GM19025 (cell line): Measurements from ENCODE around the gene CCDC167.
"Not testable (repeated sequence)": the region's sequence is repeated elsewhere in the genome, so short reads cannot be mapped to it uniquely, and the experiment has no call there.

Experiments used
- ATAC-seq: cut with Tn5 transposase; IDR thresholded peaks from one replicate; pipeline ENCODE4 v1.9.1; 2021; ENCODE audit warnings: mild to moderate bottlenecking, low read depth, moderate library complexity; ENCODE audit not compliant: unreplicated experiment

The CCDC167 gene

DNA sequence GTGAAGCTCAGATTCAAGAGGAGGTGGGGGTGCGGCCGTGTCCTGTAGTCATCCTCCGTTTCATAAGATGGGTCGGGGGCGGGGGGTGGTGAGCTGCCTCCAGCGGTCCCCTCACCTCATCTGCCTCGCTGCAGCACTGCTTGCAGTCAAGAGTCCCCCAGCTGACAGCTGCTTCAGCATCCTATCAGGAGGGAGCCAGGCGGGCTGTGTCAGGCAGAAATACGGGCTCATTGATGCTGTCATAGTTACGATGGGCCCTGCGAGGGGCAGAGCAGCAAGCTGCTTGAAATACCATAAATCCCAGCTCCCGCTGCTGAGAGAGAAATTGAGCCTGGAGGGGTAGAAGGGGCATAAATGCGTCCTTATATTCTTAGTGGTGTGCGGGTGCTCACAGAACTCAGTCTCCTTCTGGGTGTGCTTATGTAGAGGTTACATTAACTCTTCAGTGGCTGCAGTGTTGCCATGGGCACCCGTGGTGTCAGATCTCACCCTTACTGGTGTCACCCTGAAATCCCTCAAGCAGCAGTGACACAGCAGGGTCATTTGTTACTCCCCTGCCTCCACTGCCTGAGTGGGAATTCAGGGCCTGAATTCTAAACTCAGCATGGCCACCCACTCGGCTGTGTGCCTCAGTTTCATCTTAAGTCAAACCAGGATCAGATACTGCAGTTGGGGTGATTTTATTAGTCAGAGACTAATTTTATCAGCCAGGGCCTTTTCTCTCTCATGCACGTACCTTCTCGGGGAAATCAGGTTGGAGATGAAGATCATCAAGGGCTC is 21.8 kb downstream of the CCDC167 start:
- ATAC-seq: no peak

DNA sequence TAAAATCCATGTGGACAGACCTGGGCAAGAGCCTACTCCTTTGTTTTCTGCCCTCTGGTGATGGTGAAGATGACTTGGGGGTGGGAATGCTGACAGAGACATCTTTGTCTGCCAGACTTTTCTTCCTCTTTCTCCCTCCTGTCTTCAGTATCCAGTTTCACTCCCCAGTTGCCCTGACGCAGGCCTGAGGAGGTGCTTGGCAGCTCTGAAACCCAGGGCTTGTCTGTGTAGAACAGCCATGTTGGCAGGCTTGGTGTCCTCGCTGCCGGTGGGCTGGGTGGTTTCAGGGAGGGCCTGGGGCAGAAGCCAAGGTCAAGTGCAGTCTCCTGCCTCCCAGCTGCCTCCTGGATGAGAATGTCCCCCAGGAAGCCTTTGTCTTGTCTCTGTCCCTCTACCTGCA is 22.5 kb downstream of the CCDC167 start:
- ATAC-seq: no peak

DNA sequence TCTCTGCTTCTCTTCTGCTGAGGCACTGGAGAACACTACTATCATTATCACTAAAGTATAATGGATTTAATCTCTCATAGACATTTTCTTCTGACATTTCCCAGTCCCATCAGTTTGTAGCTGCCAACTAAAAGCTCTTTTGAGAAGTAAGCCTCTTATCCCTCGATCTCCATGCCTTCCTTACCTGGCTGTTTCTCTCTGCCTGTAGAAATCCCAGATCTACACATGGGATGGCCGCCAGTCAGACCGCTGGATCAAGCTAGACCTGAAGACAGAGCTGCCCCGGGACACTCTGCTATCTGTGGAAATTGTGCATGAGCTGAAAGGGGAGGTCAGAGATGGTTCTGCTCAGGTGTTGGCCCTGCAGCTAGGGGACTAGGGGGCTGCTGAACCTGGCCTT is 25.4 kb downstream of the CCDC167 start:
- ATAC-seq: no peak

DNA sequence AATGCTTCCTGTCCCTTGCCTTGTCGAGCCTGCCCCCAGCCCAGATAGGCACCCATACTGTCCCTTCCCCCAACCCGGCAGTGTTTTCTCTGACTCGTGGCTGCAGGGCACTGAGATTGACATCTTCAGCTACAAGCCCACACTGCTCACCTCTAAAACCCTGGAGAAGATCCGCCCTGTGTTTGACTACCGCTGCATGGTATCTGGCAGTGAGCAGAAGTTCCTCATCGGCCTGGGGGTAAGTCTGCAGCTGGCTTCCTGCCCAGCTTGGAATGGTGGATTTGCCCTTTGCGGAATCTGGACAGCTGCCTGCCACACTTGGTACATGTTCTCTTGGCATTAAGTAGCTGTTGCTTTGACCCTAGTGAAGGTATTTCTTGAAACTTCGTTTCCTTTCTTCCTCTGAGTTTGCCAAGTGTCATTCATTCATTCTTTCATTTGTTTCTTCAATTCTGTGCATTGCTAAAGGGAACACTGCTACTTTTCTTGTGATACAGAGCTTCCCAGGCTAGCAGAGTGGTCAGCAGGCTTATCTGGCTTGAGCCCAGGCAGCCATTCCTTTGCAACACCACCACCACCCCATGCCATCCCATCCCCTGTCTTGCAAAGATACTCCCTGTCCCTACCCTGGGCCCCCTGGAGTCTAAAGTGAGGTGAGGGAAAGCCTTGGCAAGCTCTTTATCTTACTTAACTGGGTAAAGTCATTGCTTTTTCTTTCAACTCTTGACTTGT is 26.2 kb downstream of the CCDC167 start:
- ATAC-seq: no peak

DNA sequence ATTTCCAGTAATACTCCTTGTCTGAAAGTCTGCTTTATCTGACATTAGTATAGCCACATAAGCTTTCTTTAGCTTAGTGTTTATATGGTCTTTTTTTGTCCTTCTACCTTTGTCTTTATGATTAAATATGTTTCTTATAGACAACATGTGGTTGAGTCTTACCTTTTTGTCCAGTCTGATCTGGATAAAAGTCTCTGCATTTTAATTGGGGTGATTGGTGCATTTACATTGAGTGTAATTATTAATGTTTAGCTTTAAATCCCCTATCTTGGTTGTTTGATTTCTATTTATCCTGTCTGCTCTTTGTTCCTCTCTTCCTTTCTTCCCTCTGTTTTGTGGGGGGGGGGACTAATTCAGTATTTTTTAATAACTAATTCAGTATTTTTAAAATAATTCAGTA is 32.0 kb downstream of the CCDC167 start:
- no peak for ATAC-seq

DNA sequence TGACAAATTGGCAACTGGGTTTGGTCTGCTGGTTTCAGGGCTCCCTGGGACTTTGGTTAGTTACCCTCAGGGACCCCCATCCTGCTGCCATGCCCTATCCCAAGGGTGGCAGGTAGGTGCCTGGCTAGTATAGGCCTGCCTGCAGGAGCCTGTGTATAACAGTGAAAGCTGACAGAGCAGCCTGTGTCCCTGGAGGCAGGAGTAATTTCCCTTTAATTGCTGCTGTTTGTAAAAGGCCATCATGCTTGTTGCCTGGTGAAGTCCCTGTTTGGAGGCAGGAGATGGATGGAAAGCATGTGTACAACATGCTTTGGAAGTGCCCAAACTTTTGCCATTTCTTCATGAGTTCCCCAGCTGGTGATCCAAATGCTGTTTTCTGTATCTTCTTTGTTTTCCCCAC is 36.6 kb downstream of the CCDC167 start:
- ATAC-seq: no peak

DNA sequence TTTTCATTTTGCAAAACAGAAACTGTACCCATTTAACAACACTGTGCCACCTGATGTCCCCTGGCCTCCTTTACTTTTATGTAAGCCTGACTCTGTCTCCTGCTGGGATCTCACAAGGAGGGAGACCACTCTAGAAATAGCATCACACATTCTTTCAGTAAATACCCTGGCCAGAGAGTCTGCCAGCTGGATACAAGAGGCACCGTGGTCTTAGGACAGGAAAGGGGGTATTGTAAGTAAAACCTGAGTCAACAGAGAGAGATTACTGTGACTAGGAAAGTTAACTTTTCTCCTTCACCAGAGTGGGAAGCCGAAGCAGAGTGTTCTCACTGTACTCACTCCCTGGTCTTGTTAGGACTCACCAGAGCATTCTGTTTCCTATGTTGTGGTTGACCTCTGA is 38.9 kb downstream of the CCDC167 start:
- no peak for ATAC-seq

DNA sequence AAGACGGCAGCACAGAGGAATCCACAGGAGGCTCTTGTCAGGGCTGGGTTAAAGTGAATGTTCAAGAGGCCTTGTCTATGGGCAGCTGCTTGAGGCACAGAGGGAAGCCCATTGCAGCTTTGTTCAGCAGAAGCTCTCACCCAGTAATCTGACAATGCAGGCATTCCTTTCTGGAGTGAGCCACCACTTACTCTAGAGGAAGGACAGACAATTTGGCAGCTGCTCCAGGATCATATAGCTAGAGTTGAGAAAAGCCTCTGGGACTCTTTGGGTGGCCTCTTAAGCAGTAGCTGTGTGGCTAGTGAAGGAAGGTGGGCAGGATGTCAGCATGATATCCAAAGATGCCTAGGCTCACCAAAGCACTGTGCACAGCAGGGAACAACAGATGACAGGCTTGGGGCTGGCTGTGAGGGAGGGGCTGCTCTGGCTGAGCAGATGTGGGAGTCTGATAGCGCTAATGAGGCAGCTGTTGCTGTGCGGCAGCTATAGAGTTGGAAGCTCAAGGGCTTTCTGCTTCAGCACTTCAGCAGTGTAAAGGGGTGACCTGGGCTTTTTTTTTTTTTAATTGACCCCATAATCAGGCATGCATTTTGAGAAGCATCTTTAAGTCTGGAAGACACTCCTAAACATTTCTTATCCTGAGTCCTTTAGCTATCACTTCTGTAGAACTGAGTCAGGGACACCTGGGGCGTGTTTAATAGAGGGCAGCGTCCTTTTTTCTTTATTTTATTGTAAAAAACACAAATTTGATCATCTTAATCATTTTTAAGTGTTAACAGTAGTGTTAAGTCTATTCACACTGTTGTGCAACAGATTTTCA is 39.5 kb downstream of the CCDC167 start:
- no peak for ATAC-seq

DNA sequence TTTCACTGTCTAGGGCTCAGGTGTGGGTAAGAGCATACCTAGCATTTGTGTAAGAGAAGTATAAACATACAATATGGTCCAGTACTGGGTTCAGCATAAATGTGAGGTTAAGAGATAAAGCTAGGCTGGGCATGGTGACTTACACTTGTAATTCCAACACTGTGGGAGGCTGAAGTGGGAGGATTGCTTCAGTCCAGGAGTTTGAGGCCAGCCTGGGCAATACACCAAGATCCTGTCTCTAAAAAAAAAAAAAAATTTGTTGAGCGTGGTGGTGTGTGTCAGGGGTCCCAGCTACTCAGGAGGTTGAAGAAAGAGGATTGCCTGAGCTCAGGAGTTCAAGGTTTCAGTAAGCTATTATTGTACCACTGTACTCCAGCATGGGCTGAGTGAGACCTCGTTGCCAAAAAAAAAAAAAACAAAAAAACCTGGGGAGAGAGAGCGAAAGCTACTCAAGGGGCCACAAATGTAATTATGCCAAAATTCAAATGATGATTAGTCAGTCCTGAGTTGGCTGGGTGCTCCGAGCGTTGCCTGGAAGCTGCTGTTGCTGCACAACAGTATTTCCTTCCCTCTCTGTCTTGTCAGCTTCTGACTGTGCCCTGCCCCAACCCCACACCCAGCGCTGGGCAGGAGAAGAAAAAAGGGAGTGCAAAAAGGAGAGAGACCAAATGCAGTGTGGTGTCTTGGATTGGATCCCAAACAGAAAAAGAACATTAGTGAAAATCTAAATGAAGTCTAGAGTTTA is 42.7 kb downstream of the CCDC167 start:
- ATAC-seq: no peak

DNA sequence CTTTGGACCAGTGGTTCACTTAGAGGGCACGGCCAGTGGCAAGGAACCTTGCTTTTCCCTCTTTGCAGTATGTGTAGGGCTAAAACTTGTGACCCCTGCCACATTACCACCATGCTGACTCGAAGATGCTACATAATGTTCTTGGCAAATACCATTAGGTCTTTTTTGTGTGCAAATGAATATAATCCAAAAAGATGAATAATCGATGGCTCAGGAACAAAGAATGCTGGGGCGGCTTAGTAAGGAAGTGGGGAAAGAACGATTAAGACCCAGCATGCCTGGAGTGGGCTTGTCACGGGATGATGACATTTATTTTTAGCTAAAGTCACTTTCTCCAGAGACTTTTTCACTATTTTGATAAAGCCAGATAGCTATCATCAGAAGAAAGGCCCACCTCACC is 43.6 kb downstream of the CCDC167 start:
- no peak for ATAC-seq

DNA sequence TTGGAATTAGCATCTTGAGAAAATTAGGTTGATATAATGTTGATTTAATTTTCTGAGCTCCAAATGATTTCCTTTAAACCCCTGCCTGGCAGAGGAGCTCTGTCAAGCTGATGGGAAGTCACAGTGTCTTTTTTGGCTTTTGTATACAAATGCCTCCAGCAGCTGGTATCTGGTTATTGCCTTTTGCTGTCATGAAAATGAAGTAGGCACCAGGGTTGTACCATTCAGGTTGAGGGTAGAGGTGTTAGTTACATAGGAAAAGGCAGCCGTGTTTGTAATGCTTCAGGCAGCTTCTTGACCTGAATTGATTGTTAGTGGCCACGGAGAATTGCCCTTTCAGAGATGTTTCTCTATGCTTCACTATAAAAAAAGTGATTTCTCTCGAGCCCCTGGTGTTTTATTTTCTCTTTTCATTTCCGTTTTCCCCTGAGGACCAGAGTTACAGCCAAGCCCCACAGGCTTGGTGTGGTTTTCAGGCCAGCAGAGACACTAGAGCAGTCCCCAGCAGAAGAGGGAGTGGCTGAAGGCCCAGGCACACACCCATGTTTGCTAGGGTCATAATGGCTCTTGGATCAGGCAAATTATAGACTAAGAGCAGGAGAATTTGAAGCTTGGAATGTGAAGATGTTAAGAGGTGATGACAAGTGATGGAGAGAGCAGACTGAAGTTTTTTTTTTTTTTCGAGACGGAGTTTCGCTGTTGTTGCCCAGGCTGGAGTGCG is 45.1 kb downstream of the CCDC167 start:
- ATAC-seq: no peak

DNA sequence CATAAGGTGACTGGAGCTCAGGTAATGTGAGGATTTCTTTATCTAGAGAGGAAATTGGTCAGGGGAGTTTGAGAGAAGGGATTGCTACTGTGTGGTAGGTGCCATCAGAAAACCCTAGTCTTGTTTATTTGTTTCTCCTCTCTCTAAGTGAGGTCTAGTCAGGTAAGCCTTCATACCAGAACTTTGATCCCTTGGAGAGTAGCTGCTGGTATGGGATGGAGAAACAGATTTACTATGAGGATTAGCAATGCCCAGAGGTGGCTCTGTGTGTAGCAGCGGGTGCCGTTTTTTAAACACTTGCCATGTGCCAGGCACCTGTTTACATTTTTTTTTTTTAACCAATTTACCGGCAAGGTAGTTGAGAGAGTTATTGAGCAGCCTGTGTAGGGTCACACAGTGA is 47.2 kb downstream of the CCDC167 start:
- ATAC-seq: no peak

DNA sequence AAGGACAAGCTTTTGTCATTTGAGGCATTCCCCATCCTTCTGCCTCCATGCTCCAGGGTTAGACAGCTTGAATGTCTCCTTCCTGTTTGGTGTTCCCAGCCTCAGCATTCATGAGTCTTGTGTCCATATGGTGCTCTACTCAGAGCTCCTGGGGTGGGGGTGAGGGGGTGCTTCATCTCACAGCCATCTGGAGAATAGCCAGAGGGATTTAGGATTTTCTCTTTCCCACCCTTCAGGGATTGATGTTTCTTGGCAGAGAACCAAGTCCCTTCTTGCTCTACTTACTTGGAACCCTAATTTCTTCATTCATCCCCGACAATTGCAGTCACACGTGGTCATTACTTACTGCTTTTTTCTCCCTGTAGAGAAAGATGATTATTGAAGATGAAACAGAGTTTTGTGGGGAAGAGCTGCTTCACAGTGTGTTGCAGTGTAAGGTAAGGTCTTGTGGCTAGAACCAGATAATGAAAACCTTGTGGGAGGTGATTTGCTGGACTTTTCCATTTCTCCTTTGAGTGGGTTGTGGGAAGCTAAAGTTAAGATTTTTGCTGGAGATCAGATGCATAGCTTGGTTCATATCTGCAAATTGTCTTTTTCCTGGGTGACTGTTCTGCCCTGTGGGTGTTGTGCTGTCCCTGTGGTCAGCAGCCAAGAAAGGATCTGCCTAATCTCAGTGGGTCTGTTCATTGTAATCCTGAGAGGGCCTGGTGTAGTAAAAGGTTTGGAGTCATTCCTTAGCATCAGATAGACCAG is 48.1 kb downstream of the CCDC167 start:
- ATAC-seq: no peak

DNA sequence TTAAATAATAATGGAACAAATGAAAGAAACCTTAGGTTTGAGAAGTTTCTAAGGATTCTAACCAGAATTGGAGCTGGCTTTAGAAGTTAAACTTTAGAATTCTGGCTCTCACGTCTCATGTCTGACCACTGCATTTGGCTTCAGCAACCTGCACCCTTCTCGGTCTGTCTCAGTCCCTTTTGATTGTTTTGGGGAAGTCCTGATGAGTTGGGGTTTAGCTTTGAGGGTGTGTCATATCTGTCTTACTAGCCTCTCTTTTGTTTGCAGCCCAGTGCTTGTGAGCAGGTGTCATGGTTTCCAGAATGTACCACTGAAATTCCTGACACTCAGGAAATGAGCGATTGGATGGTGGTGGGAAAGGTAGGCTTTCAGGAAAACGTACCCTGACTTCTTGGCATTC is 49.7 kb downstream of the CCDC167 start:
- ATAC-seq: no peak

DNA sequence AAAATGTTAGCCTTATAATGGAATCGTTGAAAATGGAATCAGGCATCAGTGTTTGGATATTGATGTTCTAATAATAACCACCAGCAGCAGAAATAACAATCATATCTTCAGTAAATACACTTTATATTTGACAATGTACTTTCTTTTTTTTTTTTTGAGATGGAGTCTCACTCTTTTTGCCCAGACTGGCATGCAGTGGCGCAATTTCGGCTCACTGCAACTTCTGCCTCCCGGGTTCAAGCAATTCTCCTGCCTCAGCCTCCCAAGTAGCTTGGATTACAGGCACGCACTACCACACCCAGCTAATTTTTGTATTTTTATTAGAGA is 56.5 kb downstream of the CCDC167 start:
- ATAC-seq: not testable (repeated sequence)

DNA sequence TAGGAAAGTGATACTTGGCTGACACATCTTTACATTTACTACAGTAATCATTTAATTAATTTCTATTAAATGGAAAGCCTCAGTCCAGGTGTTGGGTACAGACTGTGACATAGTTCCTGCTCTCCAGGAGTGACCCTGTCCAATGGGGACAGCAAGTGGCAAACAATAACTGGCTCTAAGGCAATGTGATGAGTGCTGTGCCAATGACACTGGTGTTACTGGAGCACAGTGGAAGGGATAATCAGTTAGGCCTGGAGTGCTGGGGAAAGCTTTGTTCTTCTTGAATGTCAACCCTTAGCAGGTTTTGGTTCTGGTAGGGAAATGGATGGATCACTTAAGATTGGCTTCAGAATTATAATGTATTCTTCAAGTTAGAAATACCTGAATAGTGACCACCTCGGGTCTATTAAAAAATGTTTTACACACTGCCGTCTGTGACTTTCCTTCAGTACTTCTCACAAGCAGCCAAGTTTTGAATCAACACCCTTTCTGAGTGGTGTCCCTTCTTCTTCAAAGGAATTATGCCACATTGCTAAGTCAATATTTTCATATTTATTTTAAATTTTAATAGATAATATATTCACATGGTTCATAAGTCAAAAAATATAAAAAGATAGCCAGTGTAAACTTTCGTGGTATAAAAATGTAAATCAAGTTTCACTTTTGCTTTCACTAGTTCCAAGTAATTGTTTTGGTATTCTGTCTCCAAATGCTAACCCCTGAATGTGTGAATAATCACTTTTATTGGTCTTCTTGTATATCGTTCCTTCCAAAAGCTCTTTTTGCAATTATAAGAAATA is 57.1 kb downstream of the CCDC167 start:
- ATAC-seq: no peak

DNA sequence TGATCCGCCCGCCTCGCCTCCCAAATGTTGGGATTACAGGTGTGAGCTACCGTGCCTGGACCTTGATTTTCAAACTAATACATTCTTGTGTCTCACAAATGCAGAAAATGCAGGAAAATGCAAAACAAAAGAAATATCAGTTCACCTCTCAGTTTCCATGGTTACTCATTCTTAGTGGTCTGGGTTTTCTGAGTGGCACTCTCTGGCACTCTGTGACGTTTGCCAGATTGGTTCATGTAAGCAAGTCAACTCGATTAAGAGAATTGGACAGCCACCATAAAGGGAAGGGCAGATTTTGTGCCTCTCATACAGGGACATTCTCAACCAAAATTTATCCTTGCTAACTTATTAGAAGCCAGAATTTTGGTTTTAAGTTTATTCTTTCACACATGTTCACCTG is 58.0 kb downstream of the CCDC167 start:
- ATAC-seq: no peak

DNA sequence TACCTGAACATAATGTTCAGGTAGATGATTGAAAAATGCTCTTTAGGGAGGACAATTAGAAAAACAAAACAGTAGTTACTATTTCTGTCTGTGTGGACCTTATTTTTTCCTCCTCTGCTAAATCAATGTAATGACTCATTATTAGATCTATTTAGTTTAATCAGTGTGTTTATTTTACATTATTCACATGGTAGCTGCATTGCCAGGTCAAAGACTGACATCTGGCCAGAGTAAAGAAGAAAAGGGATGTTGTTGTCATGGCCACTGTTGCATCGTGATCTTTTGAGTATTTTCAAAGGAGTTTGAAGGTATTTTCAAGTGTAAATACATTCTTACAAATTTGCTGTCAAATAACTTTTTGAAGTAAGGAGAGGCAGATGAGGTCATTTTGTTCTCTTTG is 60.8 kb downstream of the CCDC167 start:
- ATAC-seq: no peak

DNA sequence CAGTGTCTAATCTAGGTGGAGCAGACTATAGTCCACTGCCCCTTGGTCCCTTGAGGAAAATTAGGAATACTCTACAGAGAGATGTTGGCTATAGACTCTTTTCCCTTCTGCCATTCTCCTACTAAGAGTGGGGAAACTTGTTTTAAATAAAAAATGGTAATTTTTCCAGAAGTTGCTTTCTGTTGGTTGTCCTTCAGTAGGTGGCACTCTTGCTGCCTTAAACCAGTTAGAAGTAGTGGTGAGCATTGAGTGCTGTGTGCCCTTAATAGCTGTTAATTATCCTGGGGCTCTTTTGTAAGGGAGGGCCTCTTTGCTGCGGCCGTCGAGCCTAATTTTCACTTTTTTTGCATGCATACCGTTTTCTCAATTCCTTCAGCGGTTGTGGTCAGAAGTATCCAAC is 63.9 kb downstream of the CCDC167 start:
- ATAC-seq: no peak
